Measurements from ENCODE around the gene GALNTL6.
A peak's percentile ranks its signal among the peaks of the same experiment; 100 is the strongest.

The GALNTL6 gene

GRCh38 chr4:172599554-172599953, 786.4 kb downstream of the GALNTL6 start:
- no peak for DNase-seq (ENCODE audit: low read depth)
- TF ChIP-seq CTCF (conservative IDR thresholded peaks at IDR 0.05; ENCODE audit: low read depth, low read length) = no peak

GRCh38 chr4:172601195-172601594, 788.0 kb downstream of the GALNTL6 start:
- DNase-seq (ENCODE audit: low read depth) = peak; percentile 67
- no peak for TF ChIP-seq CTCF (conservative IDR thresholded peaks at IDR 0.05; ENCODE audit: low read depth, low read length)
- H3K4me3 ChIP-seq (ENCODE audit: low read length) = no peak overlapping the region

More at GRCh38 chr4:172599554-172599953, 786.4 kb downstream of the GALNTL6 start:
- no peak overlapping the region for H3K4me3 ChIP-seq (ENCODE audit: low read length)

GRCh38 chr4:172619218-172619617, 806.0 kb downstream of the GALNTL6 start:
- no peak for DNase-seq (ENCODE audit: low read depth)
- TF ChIP-seq CTCF (conservative IDR thresholded peaks at IDR 0.05; ENCODE audit: low read depth, low read length) = no peak
- no peak overlapping the region for H3K4me3 ChIP-seq (ENCODE audit: low read length)

GRCh38 chr4:172619798-172620197, 806.6 kb downstream of the GALNTL6 start:
- no peak overlapping the region for H3K4me3 ChIP-seq (ENCODE audit: low read length)
- TF ChIP-seq CTCF (conservative IDR thresholded peaks at IDR 0.05; ENCODE audit: low read depth, low read length) = no peak
- no peak for DNase-seq (ENCODE audit: low read depth)

- no peak overlapping the region for H3K4me3 ChIP-seq (ENCODE audit: low read length)
- no peak for TF ChIP-seq CTCF (conservative IDR thresholded peaks at IDR 0.05; ENCODE audit: low read depth, low read length)
- peak; percentile 5 for DNase-seq (ENCODE audit: low read depth)
Measured at GRCh38 chr4:172628263-172628662, 815.1 kb downstream of the GALNTL6 start.

- no peak for DNase-seq (ENCODE audit: low read depth)
- no peak overlapping the region for H3K4me3 ChIP-seq (ENCODE audit: low read length)
- TF ChIP-seq CTCF (conservative IDR thresholded peaks at IDR 0.05; ENCODE audit: low read depth, low read length) = no peak
Measured at GRCh38 chr4:172630280-172630679, 817.1 kb downstream of the GALNTL6 start.

GRCh38 chr4:172631832-172632231, 818.6 kb downstream of the GALNTL6 start:
- no peak for TF ChIP-seq CTCF (conservative IDR thresholded peaks at IDR 0.05; ENCODE audit: low read depth, low read length)
- H3K4me3 ChIP-seq (ENCODE audit: low read length) = no peak overlapping the region
- no peak for DNase-seq (ENCODE audit: low read depth)
